Measurements from ENCODE around the gene SSX2B.
"Not testable (repeated sequence)": the region's sequence is repeated elsewhere in the genome, so short reads cannot be mapped to it uniquely, and the experiment has no call there.

Gene SSX2B, protein sequence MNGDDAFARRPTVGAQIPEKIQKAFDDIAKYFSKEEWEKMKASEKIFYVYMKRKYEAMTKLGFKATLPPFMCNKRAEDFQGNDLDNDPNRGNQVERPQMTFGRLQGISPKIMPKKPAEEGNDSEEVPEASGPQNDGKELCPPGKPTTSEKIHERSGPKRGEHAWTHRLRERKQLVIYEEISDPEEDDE

DNA sequence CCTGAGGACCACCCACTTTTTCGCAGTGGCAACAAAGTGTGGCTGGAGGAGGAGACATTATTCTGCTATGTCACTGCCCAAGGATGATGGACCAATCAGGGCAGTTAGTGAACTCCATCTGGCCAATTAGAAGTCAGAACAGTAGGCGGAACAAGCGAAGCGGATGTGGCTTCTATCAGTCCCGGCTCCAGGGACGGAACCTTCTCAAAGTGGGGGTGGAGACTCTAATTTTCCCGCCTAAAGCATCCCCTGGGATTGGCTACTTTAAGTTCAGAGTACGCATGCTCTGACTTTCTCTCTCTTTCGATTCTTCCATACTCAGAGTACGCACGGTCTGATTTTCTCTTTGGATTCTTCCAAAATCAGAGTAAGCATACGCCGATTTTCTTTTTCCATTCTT, at the start of gene SSX2B:
SSX2B (plus strand) TSS at position 301 of the 400 bp plus-strand sequence. CDS start 1,429 bp downstream, outside the sequence.
- not testable (repeated sequence) for DNase-seq (ENCODE audit: low read depth)

DNA sequence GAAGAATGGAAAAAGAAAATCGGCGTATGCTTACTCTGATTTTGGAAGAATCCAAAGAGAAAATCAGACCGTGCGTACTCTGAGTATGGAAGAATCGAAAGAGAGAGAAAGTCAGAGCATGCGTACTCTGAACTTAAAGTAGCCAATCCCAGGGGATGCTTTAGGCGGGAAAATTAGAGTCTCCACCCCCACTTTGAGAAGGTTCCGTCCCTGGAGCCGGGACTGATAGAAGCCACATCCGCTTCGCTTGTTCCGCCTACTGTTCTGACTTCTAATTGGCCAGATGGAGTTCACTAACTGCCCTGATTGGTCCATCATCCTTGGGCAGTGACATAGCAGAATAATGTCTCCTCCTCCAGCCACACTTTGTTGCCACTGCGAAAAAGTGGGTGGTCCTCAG, 44.0 kb upstream of the SSX2B start, which contains the start of gene SSX2:
SSX2 (minus strand) TSS at position 101 of the 400 bp plus-strand sequence. CDS start 1,429 bp downstream, outside the sequence.
- DNase-seq (ENCODE audit: low read depth), result not testable (repeated sequence)

DNA sequence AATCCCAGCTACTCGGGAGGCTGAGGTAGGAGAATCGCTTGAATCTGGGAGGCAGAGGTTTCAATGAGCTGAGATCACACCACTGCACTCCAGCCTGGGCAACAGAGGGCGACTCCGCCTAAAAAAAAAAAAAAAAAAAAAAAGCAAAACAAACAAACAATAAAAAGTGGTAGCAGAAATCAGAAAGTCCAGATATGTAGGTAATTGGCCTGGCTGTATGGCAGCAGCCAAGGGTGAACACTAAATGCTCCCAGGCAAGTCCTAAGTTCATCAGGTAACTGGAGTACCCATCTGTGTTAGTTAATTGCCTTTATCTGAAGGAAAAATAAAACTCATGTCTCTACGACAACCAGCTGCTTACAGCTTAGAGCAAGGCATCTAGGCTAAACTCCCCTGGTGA, 14.9 kb downstream of the SSX2B start:
- DNase-seq (ENCODE audit: low read depth), result not testable (repeated sequence)

DNA sequence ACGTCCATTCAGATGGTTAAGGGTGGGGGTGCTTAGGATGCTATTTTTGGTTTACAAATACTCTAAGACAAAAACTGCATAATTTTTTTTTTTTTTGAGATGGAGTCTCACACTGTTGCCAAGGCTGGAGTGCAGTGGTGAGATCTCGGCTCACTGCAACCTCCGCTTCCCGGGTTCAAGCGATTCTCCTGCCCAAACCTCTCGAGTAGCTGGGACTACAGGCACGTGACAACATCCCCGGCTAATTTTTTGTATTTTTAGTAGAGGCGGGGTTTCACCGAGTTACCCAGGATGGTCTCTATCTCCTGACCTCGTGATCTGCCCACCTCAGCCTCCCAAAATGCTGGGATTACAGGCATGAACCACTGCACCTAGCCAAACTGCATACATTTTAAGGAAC, 22.5 kb downstream of the SSX2B start:
- DNase-seq (ENCODE audit: low read depth), result not testable (repeated sequence)

DNA sequence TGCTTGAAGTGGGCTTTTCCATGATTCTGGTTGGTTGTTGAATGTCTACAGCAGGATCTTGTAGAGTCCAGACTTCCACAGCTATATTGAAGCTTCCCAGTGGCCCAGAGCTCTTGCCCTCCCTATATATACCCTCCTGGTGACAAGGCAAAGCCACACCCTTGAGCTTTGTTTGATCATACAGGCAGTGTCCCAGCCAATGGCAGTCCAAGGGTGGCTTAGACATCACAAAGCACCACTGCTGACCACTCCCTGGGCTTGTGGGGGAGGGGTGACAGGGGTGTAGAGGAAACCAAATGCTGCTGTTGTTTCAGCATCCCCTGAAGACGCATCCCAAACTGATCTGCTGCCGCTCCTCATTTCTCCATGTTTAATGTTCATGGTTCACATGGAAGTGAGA, 46.3 kb downstream of the SSX2B start, which contains the start of gene SPANXN5:
SPANXN5 (minus strand) TSS at position 101 of the 400 bp plus-strand sequence; CDS start at position 22, 79 bp downstream.
- not testable (repeated sequence) for DNase-seq (ENCODE audit: low read depth)

DNA sequence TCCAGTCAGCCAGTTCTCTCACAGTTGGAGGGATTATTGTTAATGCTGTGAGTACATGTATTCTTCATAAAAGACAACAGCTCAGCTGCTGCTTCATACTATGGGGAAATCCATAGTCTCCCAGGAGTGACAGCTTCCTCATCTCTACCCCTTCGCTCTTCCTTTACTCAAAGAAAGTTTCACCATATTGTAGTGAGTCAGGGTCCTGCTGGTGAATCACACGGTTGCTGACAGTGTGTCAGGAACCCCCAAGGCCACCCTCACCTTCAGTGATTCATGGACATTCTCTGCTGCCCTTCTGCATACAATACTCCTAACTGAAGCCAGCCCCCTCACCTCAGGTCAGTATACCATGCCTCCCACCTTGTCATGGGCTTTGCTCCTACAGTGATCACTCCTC, 53.8 kb downstream of the SSX2B start:
- DNase-seq (ENCODE audit: low read depth), result not testable (repeated sequence)
